NCI-H2227 (cell line): ENCODE results near the gene LSAMP.
"Not testable (repeated sequence)": the region's sequence is repeated elsewhere in the genome, so short reads cannot be mapped to it uniquely, and the experiment has no call there.

Experiments used
- DNase-seq: peaks from one replicate; lab custom pipeline; 2025; ENCODE audit not compliant: unreplicated experiment; lab: John Stamatoyannopoulos, UW

Gene LSAMP

GRCh38 chr3:116124166-116124565 is 321.1 kb downstream of the LSAMP start:
- DNase-seq: no peak

- no peak for DNase-seq
Observed at GRCh38 chr3:116118475-116119169, 326.7 kb downstream of the LSAMP start.

- DNase-seq: no peak
Observed at GRCh38 chr3:116114586-116114985, 330.7 kb downstream of the LSAMP start.

DNA sequence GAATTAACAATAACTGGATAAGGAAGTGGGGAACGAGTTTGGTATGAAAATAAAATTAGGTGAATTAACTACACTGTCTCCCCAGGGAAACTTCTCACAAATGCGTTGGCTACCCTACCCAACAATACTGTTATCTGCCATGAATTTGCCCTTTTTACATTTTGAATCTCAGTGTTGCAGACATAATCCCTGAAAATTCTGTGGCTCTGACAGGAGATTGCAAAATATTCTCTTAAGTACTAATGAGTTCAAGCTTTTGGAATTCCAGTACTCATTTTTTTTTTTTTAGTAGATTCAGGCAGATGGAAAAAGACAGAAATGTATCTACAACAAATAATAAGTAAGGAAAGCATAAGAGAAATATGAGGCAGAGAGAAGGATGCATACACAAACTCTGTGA is 332.6 kb downstream of the LSAMP start:
- DNase-seq: no peak

DNA sequence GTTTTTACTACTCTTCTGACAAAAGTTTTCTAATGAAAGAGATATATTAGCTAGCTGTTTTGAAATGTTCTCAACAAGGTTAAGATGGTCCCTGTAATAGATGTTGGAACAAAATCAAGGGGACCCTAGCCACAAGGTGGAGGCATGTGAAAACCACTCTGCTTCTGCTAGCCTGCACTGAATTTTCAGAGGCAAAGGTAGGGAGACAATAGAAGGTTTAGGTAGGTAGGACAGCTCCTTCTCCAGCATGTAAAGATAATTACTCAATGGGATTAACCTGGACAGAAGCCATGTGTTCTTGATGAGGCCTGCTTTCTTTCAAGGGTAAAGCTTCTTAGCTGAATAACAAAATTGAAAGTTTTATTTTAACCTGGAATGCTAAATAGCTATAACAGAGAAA is 333.5 kb downstream of the LSAMP start:
- no peak for DNase-seq

DNA sequence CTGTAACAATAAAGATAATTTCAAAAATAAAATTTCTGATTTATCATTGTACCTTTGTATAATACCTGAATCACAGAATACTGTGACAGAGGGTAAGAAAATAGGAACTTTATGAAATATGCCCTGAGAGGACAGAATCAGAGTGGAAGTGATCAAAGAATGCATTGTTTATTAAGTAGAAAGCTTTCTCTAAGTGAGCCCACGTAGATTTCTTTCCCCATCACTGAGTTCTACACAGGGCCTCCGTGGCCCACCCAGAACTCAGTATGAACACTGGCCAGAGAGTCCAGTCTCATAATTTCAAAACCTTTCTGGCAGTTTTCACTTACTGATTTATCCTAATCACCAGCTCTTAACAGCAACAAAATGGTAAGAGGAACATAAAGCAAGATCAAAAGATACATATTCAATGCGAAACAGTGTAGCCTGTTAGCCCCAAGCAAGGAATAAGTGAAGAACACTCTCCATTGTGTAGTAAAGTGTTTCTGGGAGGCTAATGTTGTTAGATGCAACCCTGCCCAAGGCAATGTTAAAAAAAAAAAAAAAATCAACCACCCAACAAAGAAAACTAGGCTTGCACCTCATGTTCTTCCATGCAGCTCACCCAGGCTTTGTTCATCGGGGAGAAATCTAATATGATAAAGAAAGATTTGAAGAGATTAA is 341.3 kb downstream of the LSAMP start:
- no peak for DNase-seq

DNA sequence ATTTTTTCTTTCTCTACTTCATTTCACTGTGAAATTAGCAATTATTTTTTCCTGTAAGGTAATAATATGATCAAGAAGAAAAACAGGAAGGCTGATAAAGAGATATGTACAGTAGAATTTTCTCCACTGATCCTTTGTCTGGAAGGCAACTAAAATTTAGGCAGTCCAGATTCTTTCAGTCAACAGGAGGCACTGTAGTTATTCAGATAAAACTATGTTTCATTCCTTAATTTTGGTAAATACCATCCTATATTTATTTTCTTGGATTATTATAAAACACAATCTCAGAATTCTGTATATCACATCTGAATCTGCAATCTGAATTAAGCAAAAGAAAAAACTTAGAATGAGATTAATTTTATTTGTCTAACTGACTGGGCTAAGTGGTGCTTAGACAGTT is 343.2 kb downstream of the LSAMP start:
- no peak for DNase-seq

DNA sequence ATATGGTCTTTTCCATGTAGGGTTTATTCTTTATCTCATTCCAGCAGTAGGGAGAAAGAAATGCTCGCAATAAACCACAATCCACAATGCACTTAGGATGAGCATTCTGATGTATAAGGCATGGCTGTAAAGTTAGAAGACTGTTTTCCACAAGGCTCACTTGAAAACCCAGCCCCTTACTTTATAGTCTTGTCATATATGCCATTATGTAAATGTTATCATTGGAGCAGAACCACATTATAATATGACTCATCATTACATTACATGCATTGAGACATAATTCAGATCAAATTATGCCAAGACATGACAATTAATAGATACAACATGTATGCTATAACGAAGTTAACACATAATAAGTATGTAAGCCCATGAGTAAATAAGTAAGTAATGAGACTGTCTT is 348.1 kb downstream of the LSAMP start:
- DNase-seq: no peak

DNA sequence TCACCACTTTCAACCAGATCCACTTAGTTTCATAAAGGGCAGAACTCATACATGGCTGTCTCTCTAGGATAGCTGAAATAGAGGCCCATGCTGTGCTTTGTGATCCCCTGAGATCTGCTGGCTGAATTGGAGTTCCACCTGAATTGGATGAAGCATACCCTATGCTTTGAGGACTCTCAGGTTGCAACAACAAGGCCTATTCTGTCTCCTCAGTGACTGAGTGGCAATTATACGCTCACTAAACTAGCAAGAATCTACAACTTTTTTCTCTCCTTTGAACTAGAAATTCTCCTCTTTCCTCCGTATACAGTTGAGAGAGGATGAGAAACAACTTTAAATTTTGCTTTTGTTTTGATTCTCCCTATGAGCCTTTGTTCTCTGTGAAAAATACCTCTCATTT is 348.7 kb downstream of the LSAMP start:
- DNase-seq: no peak

GRCh38 chr3:116093374-116093773 is 351.9 kb downstream of the LSAMP start:
- DNase-seq: no peak

DNA sequence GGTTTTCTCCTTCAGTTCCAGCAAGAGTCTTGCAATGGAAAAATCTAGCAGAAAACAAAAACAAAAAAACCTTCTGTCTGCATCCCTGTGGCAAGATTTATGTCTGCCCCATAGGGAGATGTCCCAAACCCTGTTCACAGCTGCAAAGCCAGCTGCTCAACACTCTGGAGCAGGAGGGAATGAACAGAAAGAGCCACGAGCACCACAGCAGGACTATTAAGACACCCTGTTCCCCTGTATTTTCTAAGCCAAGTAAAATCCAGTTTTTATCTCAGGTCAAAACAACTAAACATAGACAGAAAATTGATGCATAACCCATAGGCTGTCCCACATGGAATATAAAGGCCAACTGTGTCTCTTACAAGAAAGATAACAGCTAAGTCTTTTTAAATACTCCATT is 357.9 kb downstream of the LSAMP start:
- no peak for DNase-seq

DNA sequence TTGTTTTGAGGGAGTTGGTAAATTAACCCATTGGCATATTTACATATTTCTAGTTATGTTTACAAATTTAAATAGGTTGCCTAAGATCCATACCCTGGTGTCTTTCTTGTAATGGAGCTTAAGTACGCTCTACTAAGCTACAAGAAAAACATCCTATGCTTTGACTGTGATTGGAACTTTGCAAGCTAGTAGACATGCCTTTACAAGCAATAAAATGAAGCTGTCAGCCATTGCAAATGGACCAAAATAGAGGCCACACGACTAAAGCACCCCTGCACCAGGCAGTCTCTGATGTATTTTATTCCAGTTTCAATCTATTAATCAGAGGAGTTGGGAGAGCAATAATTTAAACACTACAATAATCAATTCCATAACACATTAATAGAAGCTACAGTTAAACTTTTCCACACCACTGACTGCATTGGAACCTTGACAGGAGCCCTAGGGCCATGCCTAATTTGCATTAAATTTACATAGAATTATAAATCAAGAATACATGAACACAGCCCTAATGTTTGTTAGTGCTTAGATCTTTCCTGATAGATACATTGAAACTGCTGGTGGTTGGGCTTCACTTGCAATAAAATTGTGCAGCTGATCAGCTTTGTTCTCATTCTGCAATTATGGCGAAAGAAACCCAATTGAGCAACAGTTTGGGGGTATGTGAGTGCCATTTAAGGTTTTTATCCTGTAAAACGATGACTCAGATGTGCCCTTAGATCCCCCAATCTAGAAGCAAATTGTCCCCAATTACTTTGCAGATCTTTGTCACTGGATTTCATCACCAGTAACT is 360.1 kb downstream of the LSAMP start:
- DNase-seq: no peak

DNA sequence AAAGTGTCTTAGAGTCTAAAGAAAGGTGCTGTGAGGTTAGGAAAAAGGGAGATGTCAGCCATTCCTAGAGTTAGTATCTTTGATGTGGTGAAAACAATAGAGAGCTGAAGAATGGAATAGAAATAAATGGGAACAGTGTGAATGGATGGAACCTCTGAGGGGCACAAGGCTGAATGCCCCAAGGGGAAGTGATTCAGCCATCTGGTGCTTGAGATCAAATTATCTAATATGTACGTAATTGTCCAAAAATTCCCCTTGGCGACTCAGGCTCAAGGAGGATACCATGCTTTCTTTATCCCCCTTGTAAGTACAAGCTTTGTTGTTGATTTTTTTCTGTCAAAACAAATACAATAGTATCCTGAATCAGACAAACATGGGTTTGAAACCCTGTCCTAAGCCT is 361.6 kb downstream of the LSAMP start:
- no peak for DNase-seq

GRCh38 chr3:116078561-116078960 is 366.7 kb downstream of the LSAMP start:
- DNase-seq: no peak

DNA sequence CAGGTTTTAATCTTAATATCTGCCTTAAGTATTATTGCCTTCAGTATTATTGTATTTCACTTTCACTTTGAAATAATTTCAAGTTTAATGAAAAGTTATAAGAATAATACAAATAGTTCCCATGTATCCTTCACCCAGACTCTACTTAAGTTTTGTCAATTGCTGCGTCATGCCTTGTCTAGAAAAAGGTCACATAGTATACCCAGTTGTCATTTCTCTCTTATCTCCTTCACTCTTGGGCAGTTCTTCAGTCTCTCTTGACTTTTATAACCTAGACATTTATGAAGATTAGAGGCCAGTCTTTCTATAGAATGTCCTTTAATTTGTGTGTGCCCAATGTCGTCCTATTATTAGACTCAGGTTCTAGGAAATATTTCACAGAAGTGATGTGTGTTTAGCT is 367.7 kb downstream of the LSAMP start:
- no peak for DNase-seq

DNA sequence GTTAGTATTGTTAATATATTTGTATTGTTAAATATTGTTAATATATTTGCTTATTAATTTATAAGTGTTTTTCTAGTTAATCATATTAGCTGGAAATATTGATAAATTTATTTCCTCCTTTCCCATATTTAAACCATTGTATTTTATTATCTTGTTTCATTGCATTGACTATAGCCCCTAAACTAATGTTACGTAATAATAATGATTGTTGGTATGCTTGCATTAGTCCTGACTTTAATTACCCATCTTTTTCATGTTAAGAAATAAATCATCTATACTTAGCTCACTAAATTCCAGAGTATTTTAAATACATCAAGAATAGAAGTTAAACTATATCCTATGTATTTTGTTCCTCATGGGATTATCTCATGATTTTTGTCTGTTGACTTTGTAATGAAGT is 368.2 kb downstream of the LSAMP start:
- no peak for DNase-seq

- DNase-seq: not testable (repeated sequence)
Observed at GRCh38 chr3:116070516-116071278, 374.6 kb downstream of the LSAMP start.

- DNase-seq: no peak
Observed at GRCh38 chr3:116070061-116070460, 375.2 kb downstream of the LSAMP start.

DNA sequence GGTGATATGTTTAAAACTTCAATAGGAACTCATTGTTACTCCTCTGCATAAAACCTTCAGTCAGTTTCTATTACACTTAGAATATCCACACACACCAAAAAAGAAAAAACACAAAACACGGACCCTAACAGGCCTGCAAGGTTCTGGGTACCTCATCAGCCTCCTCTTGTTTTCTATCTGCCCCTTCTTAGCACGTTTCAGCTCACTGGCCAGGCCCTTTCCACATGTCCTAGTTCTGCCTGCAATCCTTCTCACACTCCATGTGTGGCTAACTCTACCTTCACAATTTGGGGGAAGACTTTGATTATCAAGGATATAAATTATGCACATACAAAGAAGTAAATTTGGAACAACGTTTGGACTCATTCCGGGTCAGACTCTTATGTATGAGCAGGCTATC is 376.3 kb downstream of the LSAMP start:
- no peak for DNase-seq

- no peak for DNase-seq
Observed at GRCh38 chr3:116067326-116067725, 378.0 kb downstream of the LSAMP start.

GRCh38 chr3:116065501-116065900 is 379.8 kb downstream of the LSAMP start:
- no peak for DNase-seq
